PC-3 (cell line): ENCODE data around the gene AUH.

Source experiments
- CTCF ChIP-seq: fragments of 300-600 bp; sonication (generic); conservative IDR thresholded peaks from 2 replicates; pipeline ENCODE4 v1.5.1; 2017; ENCODE audit warnings: antibody characterized with exemption, low read depth, mild to moderate bottlenecking, low read length
- EZH2 ChIP-seq: fragments of 300-600 bp; sonication (generic); IDR thresholded peaks from one replicate; pipeline ENCODE4 v1.6.1; 2017; ENCODE audit warnings: antibody characterized with exemption, mild to moderate bottlenecking, low read length; ENCODE audit not compliant: unreplicated experiment

GRCh38 chr9:91379426-91379825 is 17.7 kb upstream of the AUH start:
- no peak for TF ChIP-seq CTCF
- no peak for TF ChIP-seq EZH2
